Vagina (tissue), 2 donors: ENCODE measurements around the gene CHRNA10.
"Not testable (repeated sequence)": the region's sequence is repeated elsewhere in the genome, so short reads cannot be mapped to it uniquely, and the experiment has no call there.

ENCODE experiments used
- CTCF ChIP-seq, 3 experiments: fragments of 450-650 bp in 2 of 3; fragments of 200-600 bp in 1 of 3; sonication (generic) in 1 of 3; IDR thresholded peaks; one replicate each; pipeline ENCODE4 v1.5.1; 2017 to 2019; ENCODE audit warnings: antibody characterized with exemption in 3 of 3, mild to moderate bottlenecking in 2 of 3, moderate library complexity in 2 of 3
- POLR2A ChIP-seq, 2 donors: fragments of 450-650 bp; IDR thresholded peaks; one replicate each; pipeline ENCODE4 v1.6.1; 2017; ENCODE audit warnings: antibody characterized with exemption in 2 of 2, mild to moderate bottlenecking in 2 of 2, moderate library complexity in 2 of 2
- POLR2AphosphoS5 ChIP-seq, 2 donors: sonication (generic); formaldehyde crosslinking; IDR thresholded peaks; one replicate each; pipeline ENCODE4 v1.9.0; 2017; ENCODE audit warnings: antibody characterized with exemption in 2 of 2, mild to moderate bottlenecking in 2 of 2, low read depth in 1 of 2; ENCODE audit not compliant: insufficient read depth in 1 of 2

- TF ChIP-seq CTCF (IDR thresholded peaks at IDR 0.05); POLR2A (IDR thresholded peaks at IDR 0.05); POLR2AphosphoS5 (IDR thresholded peaks at IDR 0.05; ENCODE audit: insufficient read depth in 1 of 2, low read depth in 1 of 2): not testable (repeated sequence)
Measured at GRCh38 chr11:3657331-3657730, 13.9 kb downstream of the CHRNA10 start.
